Endometrial microvascular endothelial cells (primary cell): ENCODE data around the gene HCCS. TPM values are rescaled to one million over a fixed set of nuclear protein-coding genes. Genes with fewer than 3 reads are reported as not detected.
"Not testable (repeated sequence)": the region's sequence is repeated elsewhere in the genome, so short reads cannot be mapped to it uniquely, and the experiment has no call there.

Experiments
- in situ Hi-C: cut with HindIII; loops from 2 replicates; pipeline ENCODE4 v1.10.0; 2017; ENCODE audit warnings: low sequenced_read_pairs, low pct_unique_long_range_greater_than_20kb; ENCODE audit errors: inconsistent ontology term
- total RNA-seq: library from RNA; depleted of rRNA; stranded (reverse); fragments of >200 nt; gene quantifications from one replicate; pipeline ENCODE4 v1.2.3, GENCODE V29; 2015; ENCODE audit errors: inconsistent ontology term

The HCCS gene
- total RNA-seq, 1 donor from 2014 or later: 17.4 TPM

DNA sequence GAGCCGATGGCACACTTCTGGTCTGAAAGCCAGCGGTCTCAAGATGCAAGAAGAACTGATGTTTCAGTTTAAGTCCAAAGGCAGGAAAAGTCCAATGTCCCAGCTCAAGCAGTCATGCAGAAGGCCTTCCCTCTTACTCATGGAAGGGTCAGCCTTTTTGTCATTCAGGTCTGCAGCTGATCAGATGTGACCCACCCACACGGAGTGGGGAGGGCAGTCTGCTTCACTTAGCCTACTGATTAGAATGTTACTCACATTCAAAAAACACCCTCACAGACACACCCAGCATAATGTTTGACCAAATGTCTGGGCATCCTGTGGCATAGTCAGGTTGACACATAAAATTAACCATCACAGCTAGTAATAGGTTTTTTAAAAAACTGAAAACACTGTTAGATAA lies 6.6 kb downstream of the HCCS start:
- in situ Hi-C loops: no loop called here

DNA sequence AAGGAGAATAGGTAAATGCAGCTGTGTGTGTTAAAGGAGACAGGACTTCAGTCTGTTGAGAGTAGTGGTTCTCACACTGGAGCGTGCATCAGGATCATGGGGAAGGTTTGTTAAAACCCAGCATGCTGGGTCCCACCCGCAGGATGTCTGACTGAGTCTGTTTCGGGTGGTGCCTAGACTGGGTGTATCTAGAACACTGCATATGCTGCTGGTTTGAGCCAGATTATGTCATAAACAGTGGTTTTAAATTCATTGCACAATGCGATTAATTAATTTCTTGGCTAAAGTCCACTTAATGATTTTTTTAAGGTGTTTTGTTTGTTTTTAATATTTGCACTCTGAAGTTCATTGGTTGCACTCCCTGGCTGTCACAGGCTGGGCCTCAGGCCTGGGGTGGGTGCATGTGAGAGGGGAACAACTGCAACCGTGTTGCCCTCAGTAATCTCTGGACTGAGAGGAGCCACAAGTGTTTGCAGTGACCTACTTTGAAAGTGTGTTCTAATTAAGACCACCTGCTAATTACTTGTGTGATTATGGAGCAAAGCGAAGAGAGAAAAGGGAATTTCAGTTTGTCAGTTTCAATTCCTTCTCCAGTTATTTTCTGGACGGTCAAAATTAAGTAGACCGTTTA lies 8.3 kb downstream of the HCCS start:
- in situ Hi-C loops: no loop called here

DNA sequence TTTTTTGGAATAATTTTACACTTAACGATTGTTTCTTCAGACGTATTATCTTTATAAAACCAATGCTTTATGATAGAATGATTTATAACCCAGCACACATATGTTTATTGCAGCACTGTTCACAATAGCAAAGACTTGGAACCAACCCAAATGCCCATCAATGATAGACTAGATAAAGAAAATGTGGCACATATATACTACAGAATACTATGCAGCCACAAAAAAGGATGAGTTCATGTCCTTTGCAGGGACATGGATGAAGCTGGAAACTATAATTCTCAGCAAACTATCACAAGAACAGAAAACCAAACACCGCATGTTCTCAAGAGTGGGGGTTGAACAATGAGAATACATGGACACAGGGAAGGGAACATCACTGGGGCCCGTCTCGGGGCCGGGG lies 12.0 kb downstream of the HCCS start:
- in situ Hi-C loops: not testable (repeated sequence)

DNA sequence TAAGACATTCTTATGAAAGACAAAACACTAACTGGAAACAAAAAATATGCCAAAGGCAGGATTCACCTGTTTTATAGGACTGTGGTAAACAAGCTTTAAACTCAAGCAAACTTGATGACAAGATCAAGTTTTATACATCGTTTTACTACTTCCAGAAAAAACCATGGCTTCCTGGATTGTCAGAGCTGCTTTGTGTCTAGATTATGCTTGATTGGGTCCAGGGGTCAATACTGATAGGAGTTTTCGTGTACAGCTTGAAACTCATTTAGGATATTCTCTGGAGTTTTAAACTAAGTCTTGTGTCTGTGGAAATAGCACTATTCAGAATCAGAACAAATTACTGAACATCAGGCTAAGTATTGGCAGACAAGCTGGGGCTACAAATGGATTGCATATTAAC lies 13.0 kb downstream of the HCCS start:
- in situ Hi-C loops: no loop called here

DNA sequence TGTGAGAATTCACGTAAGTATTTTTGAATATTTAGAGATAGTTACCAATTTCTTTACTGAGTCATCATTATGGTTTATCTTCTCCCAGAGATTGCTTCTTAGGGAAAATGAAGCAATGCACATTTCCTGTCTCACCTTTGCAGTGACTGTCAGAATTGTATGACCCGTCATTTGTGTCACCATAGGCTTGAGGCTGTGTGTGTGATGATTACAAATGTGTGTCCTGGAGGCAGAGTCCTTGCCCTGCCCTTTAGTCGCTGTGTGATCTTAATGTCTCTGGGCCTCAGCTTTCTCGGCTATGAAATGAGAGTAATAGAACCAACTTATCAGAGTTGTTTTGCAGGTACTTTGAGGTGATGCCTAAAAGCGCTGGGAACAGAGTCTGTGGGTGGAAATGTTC lies 13.9 kb downstream of the HCCS start:
- in situ Hi-C loops: no loop called here

DNA sequence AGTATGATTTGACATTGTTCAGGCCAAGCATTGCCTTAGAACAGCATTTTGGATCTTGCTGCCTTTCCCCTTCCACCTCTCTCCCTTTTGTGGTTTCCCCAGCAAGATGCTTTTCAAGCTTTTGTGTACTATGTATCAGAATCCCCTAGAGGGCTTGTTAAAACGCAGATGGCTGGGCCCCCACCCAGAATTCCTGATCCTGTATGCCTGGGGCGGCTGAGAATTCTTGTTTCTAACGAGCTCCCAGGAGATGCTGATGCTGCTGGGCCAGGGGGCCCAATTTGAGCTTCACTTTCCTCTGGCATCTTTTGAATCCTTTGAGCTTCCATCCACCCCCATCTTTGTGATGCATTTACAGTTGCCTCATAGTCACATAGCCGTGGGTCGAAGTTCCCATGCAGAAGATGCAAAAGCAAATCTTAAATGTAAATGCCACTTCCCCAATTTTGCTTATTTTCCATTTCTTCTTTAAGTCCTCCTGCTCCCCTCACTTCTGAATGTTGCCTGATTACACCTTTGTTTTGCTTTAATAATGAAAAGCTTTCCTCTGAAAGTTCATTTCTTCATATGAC lies 18.5 kb downstream of the HCCS start:
- in situ Hi-C loops: no loop called here

DNA sequence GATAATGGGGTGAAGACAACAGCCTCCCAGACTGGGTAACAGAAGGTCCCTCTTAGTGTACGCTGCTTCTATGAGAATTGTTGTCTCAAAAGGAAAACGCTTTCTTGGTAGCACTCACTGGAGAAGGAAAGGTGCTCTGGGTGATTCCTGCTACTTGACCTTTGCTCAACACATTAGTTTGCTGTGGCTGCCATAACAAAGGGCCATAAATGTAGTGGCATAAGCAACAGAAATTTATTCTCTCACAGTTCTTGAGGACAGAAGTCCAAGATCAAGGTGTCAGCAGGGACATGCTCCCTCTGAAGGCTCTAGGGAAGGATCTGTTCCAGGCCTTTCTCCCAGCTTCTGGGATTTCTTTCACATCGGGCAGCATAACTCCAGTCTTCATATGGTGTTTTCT lies 19.0 kb downstream of the HCCS start:
- in situ Hi-C loops: no loop called here

DNA sequence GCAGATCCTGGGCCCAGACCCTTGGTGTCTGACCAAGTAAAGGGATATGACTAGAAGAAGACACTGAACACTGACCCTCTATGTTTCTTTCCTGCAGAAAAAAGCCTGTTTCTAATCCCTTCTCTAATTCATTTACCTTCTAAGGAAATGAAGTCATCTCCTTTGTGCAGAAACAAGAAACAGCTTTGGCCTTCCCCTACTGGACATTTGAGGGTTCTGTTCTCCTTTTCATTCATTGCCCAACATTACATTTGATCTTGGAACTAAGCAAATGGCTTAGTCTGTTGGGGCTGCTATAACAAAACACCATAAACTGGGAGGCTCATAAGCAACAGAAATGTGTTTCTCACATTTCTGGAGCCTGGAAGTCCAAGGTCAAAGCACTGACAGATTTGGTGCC lies 20.0 kb downstream of the HCCS start:
- in situ Hi-C loops: no loop called here

DNA sequence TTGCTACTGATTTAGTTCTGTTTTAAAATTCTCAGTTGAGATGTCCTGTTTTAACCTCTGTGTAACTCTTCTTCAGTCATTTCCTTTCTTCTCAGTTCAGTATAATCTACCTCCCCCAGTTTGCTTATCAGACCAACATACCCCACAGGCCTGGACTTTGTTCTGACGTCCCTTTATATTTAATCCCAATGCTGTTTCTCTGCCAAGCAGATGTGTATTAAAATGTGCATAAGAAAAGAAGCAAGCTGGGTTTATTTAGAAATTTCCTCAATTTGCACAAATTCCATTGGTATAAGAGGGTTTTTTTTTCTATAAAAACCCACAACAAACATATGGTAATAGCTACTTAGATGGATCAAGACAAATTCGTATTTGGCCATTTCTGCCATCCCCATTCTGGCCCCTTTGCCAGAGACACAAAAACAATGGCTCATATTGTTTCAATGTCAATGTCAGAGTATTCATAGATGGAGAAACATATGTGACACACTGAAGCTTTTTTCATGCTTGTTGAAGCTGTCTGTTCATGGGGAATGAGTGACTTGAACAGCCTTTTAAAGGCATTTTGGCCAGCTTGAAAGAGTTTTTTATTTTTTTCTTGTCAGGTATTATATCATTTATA lies 24.5 kb downstream of the HCCS start:
- in situ Hi-C loops: no loop called here

DNA sequence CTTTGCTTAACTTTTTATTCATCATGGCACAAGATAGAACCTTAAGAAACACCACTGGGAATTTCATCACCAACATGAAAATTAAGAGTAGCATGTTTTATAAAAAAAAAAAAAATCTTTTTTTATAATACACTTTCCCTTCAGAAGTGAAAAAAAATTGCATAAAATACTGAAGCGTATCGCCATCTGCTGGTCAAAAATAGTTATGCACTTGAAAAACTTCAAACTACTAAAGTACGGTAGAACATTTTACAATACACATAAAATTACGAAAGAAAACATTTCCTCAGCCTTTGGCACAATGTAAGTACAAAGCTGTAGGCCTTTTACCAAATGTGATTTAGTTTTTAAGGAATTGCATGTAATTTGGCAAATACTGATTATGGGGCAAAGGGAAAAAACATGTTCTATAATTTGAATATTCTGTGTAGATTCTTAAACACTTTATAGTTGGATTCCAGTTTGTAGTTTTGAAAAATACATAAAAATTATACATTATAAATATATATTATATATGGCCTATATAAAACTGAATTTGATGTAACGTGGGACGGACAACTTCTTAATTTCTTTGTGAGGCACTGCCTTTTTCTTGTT lies 26.5 kb downstream of the HCCS start:
- in situ Hi-C loops: no loop called here

DNA sequence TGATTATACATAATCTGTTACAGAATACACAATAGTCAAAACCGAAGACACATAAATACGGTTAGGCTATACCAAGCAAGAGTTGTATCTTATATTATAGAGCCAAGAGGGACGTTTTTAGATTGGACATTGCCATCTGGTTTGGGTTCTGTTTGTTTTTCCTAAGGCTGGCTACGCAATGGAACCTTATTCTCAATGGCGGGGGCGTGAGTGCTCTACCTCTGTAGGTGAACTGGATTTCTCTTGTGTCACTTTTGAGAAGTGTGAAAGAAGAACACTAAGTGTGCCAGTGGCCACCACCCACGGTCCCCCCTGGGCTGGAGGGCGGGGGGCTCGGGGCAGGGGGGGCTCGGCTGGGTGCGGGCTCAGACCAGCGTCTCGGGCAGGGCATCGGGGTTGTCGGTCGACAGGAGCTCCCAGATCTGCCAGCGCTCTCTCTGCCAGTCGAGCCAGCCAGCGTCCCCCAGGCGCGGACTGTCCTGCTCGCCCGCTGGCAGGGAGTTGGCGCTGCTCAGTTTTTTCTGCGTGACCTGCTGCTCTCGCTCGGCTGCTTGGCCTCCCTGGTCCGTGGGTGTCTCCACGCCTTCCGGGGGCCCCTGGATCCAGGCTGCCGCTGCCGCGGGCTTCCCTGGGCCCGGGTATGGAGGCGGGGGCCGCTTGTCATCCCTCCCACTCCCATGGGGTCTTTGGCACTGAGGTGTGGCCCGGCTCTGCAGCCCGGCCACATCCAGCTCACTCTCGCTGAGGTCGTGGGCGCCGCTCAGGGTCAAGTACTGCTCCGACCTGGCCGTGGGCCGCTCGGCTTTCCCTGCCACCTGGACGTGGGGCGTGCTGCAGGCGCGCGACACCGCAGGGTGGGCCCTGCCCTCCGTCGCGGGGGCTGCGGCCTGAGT lies 27.6 kb downstream of the HCCS start:
- in situ Hi-C loops: no loop called here

DNA sequence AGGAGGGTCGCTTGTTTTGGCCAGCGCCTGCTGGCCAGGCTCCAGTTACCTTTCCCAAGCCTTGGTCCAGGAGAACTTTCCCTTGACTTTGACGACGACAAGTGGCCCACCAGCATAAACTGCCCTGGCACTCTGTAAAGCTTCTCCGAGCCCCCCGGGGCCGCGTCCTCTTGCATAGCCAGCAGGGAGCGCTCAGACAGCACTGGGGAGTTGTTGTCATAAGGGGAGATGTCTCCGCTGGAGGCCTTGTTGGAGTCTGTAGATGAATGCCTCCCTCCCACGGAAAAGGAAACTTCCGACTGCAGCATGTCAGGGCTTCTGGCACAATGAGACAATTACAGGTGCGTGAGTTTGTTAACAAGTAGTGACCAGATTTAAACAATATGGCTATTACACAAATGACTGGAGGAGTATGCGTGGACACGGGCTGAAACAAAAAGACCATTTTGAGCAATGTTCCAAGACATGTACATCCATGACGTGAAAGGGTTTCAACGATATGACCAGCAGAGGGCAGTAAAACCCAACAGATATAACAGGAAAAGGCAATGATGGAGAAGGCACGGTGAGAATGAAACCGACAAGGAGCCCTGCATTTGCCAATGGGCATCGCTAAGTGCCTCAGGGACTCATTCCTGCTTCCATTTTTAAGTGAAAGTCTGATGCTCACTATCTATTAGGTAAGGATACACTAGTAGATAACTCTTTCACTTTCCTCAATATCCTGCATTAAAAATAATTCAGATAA lies 33.0 kb downstream of the HCCS start:
- in situ Hi-C loops: no loop called here

DNA sequence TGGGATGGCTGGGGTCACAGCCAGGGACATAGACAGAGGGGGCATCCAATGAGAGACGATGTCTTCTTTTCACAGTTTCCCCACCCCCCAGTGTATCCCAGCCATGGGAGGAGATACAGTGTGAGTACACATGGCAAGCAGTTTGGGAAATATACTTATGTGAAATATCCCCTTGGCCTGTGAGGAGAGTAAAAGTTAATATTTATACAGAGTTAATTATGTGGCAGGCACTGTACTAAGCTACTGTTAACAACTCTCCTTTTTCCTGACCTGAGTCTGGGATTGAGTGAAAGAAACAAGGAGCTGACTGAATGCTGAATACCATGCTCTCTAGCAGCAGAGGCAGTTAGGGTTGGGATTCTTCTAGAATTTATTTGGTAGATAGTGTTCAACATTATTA lies 35.3 kb downstream of the HCCS start:
- in situ Hi-C loops: no loop called here

DNA sequence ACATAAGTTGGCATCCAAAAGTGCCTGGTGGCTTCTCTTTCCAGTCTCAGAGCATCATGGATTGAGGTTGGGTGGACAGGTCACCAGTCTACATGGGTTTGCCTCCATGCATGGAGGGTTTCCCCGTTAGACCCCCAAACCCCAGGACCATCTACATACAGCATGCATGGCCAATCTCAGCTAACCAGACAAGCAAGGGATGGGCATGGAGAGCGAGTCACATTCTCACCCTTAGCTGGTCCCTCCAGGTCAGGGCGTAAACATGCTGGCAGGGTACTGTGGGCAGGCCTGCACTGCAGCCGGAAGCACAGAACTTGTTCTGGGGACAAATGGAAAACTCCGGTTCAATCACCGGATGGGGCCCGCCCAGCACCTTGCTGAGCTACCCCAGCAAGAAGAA lies 37.3 kb downstream of the HCCS start:
- in situ Hi-C loops: no loop called here

DNA sequence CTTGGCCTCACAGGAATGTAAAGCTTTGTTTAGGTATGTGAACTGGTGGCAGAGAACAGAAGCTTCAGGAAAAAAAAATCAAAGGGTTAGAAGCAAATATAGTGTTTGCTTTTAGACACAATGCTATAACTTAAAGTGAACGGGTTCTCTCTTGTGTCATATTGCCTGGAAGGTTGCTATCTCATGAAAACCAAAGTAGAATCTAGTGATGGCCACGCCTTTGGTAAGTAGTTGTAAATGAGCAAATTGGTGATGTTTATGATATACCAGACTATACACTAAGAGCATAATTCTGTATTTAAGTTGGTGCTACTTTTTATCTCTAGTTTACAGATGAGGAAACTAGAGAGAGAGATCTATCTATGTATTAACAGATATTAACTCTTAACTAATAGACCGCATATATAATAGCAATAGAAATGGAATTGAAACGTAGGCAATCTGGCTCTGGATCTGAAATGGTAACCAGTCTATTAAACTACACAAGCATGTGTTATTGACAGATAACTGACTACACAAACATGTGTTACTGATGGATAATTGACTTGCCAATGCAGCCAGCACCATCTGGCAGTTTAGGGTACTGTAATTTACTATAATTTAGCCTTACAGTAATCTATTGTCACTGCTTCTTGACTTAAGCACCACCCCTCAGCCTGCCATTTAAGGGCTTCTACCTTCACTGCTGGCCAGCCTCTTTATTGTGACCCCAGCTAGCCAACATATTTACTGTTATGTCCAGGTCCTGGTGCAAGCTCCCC lies 40.8 kb downstream of the HCCS start:
- in situ Hi-C loops: no loop called here

DNA sequence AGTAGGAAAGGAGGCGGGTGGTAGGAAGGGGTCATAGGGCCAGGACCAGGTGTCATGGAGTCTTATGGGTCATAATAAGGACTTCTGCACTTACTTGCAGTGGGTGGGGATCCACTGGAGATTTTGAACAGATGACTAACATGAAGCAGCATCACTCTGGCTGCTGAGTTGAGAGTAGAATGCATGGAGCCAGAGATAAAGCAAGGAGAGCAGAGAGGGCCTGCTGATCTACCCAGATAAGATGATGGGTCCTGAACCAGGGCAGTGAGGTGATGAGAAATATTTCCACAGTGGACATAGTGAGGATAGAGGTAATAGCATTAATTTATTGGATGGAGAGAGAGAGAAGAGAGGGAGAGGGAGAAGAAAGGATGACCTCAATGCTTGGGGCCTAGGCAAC lies 48.0 kb downstream of the HCCS start:
- in situ Hi-C loops: no loop called here

DNA sequence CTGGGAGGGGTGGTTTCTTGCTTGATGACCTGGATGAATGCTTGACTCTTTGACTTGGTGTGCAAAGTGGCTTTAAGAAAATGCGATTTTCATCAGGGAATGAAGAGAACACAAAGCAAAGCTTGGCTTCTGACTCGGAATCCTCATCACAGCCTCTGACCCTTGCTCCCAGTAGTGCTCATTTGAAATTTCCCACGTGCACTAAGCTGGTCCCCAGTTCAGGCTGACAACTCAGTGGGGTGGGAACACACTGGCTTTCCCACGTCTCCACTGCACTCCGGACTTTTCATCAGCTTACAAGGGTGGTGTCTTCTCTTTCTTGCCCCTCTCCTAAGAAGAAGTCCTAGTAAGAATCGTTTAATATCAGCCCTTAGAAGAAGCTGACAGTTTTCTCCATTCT lies 53.3 kb downstream of the HCCS start:
- in situ Hi-C loops: no loop called here

DNA sequence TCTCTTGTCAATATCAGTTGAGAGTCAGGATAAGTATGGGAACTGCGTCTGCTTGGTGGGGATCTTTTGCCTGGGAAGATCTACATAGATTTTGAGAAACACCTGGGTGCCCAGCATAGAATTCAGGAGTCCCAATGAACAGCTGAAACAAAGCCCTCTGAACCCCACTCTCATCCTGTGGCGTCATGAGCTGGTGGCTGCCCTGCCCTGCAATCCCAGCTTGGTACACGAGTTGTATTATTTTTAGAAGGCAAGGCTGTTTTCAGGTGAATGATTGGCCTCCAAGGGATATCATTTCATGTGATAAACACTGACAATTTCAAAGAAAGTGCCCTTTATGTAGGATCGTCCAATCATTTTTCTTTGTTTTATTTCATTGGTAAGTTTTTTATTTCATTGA lies 60.8 kb downstream of the HCCS start:
- in situ Hi-C loops: no loop called here
